Endothelial cell of umbilical vein (primary cell): ENCODE measurements around the gene GTF3C6. TPM values are rescaled to one million over a fixed set of nuclear protein-coding genes. Genes with fewer than 3 reads are reported as not detected.

Experiments
- BruUV-seq: library from RNA; stranded (reverse); fragments of 400-500 nt; replicated peaks from 2 replicates; lab custom pipeline; 2021; lab: Mats Ljungman, UMichigan
- CTCF ChIA-PET: fragments of 300-600, 350-600 bp; sonication (Branson Sonifier 250); formaldehyde crosslinking; loops from one replicate; lab custom pipeline; 2021; ENCODE audit warnings: antibody characterized with exemption, inconsistent platforms; lab: Charles Lee
- POLR2A ChIA-PET: fragments of 300-600, 350-600 bp; sonication (Branson Sonifier 250); formaldehyde crosslinking; loops from one replicate; lab custom pipeline; 2021; ENCODE audit warnings: antibody characterized with exemption, inconsistent platforms; lab: Charles Lee
- DNase-seq: peaks from one replicate; pipeline ENCODE4 v3.0.0-alpha.2; 2011; ENCODE audit warnings: low read depth, low spot score
- FAIRE-seq: peaks from 2 replicates; lab custom pipeline; 2011; peaks lifted over from hg19 to GRCh38; lab: Jason Lieb, UNC
- H2AFZ ChIP-seq: 2 replicates; pipeline ENCODE4 v1.6.0; 2012; ENCODE audit warnings: low read depth, low read length, control low read depth, inconsistent platforms
- H3K27ac ChIP-seq: 2 replicates; pipeline ENCODE4 v1.5.1; 2011; ENCODE audit warnings: low read depth, mild to moderate bottlenecking, control low read depth, low read length, moderate library complexity; ENCODE audit not compliant: insufficient read depth
- H3K27me3 ChIP-seq, 2 experiments: 2 replicates each; pipeline versions ENCODE4 v1.6.0 to v1.6.1; 2011; ENCODE audit warnings: low read length in 2 of 2, mixed read lengths in 1 of 2; ENCODE audit not compliant: control insufficient read depth in 2 of 2, insufficient read depth in 2 of 2
- H3K36me3 ChIP-seq, 2 experiments: 2 replicates in 1 of 2; 3 replicates in 1 of 2; pipeline ENCODE4 v1.5.1; 2011; ENCODE audit warnings: low read length in 2 of 2, mild to moderate bottlenecking in 1 of 2, moderate library complexity in 1 of 2; ENCODE audit not compliant: control insufficient read depth in 2 of 2, insufficient read depth in 2 of 2; ENCODE audit errors: extremely low read depth in 1 of 2
- H3K4me1 ChIP-seq: 3 replicates; pipeline ENCODE4 v1.5.1; 2011; ENCODE audit warnings: mild to moderate bottlenecking, low read length; ENCODE audit not compliant: control insufficient read depth, insufficient read depth; ENCODE audit errors: extremely low read depth
- H3K4me2 ChIP-seq: 2 replicates; pipeline ENCODE4 v1.6.1; 2011; ENCODE audit warnings: low read length, control low read depth, mixed read lengths; ENCODE audit not compliant: insufficient read depth
- H3K4me3 ChIP-seq, 3 experiments: fragments of 200-600 bp in 1 of 3; sonication (generic), shearing (Covaris generic) in 1 of 3; replicated peaks in 1 of 3; 2 replicates each; pipeline ENCODE4 v1.5.1; 2011 to 2016; ENCODE audit warnings: control low read depth in 3 of 3, low read length in 3 of 3, mild to moderate bottlenecking in 2 of 3, inconsistent platforms in 1 of 3, low read depth in 1 of 3, moderate library complexity in 1 of 3; ENCODE audit not compliant: insufficient read depth in 1 of 3
- H3K79me2 ChIP-seq: 2 replicates; pipeline ENCODE4 v1.6.0; 2012; ENCODE audit warnings: low read length, inconsistent platforms; ENCODE audit not compliant: control insufficient read depth, insufficient read depth
- H3K9ac ChIP-seq: replicated peaks from 2 replicates; pipeline ENCODE3; 2011; ENCODE audit warnings: low read length, control low read depth; ENCODE audit not compliant: insufficient read depth; ENCODE audit errors: extremely low read depth
- H3K9me1 ChIP-seq: replicated peaks from 3 replicates; pipeline ENCODE4 v1.6.0; 2011; ENCODE audit warnings: mild to moderate bottlenecking, low read length; ENCODE audit not compliant: control insufficient read depth, insufficient read depth; ENCODE audit errors: extremely low read depth
- H3K9me3 ChIP-seq: replicated peaks from 2 replicates; pipeline ENCODE4 v1.5.1; 2012; ENCODE audit warnings: low read length, inconsistent platforms; ENCODE audit not compliant: control insufficient read depth, insufficient read depth
- H4K20me1 ChIP-seq: replicated peaks from 2 replicates; pipeline ENCODE3; 2011; ENCODE audit warnings: mild to moderate bottlenecking, low read length; ENCODE audit not compliant: control insufficient read depth, insufficient read depth; ENCODE audit errors: extremely low read depth
- EZH2 ChIP-seq: IDR thresholded peaks from 2 replicates; pipeline ENCODE4 v1.6.1; 2012; ENCODE audit warnings: borderline replicate concordance, low read depth, mild to moderate bottlenecking, moderate library complexity, low read length, inconsistent platforms; ENCODE audit not compliant: severe bottlenecking
- JUN ChIP-seq: IDR thresholded peaks from 2 replicates; pipeline ENCODE4 v1.6.1; 2011; ENCODE audit warnings: borderline replicate concordance, low read depth; ENCODE audit not compliant: insufficient read length, insufficient read depth
- MYC ChIP-seq: IDR thresholded peaks from one replicate; pipeline ENCODE4 v1.6.1; 2011; ENCODE audit warnings: mild to moderate bottlenecking, low read depth, low read length
- dilution Hi-C: fragments of 300-500 bp; cut with MboI; formaldehyde crosslinking; loops from one replicate; pipeline ENCODE4 v1.15.0; 2019; ENCODE audit warnings: low sequenced_read_pairs; ENCODE audit not compliant: extremely low pct_ligation_motif_present
- intact Hi-C: fragments of 100-400 bp; cut with micrococcal nuclease; formaldehyde crosslinking; loops from one replicate; pipeline ENCODE4 v1.10.0; 2022
- polyA plus RNA-seq, 4 experiments: library from polyadenylated mRNA; depleted of rRNA in 3 of 4; stranded (reverse) in 3 of 4; unstranded in 1 of 4; fragments of >200 nt; gene quantifications; 2 replicates each; pipeline versions ENCODE4 v1.2.1 to v1.2.3, GENCODE V29; 2011 to 2012; ENCODE audit warnings: missing spikeins in 1 of 4
- total RNA-seq: library from RNA; stranded (reverse); gene quantifications from 2 replicates; pipeline ENCODE4 v1.2.3, GENCODE V29; 2021
- TF ChIP-seq, protein P1 (sequence below): IDR thresholded peaks from 2 replicates; pipeline ENCODE4 v1.6.1; 2011; ENCODE audit not compliant: insufficient read depth, insufficient read length

Gene GTF3C6
- total and polyA plus RNA-seq, 2 donors (not counting 3 experiments of a cell fraction or from before 2014, with no cell fraction given): 12.1 to 88.1 TPM

DNA sequence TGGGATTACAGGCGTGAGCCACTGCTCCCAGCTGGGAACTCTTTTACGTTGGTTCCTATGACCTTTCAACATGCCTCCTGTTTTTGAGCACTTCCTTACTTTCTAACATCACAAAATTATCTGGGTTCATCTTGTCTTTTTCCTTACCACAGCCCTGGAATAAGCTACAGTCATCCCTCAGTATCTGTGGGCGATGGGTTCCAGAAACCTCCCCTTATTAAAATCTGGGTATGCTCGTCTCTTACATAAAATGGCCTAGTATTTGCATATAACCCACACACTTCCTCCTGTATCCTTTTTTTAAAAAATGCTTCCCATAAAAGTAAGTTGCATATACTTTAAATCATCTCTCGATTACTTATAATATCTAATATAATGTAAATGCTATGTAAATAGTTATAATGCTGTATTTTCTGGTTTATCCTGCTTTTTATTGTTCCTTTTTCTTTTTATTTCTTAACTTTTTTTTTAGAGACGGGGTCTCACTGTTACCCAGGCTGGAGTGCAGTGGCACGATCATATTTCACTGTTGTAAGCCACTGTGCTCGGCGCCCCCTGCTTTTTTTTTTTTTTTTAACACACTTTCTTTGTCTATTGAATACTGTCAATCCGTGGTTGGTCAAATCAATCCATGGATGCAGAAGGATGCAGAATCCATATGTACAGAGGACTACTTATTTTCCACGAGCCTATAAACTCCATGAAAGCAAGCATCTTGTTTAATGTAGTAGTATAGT, 32.5 kb downstream of the GTF3C6 start:
- dilution Hi-C loops: no loop called here
- Histone ChIP-seq H3K9ac (no peak overlapping the region), H4K20me1 (no peaks in the 10 kb centered on the region), H2AFZ (no peak overlapping the region), H3K36me3 (peaks cover 0 to 3% of the 10 kb centered on the region in 2 experiments), H3K79me2 (peaks cover 2% of the 10 kb centered on the region), H3K27me3 (no peaks in the 10 kb centered on the region), H3K9me1 (no peaks in the 10 kb centered on the region), H3K9me3 (no peaks in the 10 kb centered on the region), H3K27ac (no peak overlapping the region), H3K4me3 (no peak overlapping the region), H3K4me2 (no peak overlapping the region), H3K4me1 (no peaks in the 10 kb centered on the region)
- POLR2A ChIA-PET: no interaction called here
- DNase-seq (no peak), FAIRE-seq (no peak)
- TF ChIP-seq EZH2 (no peak), JUN (no peak)
- no TSS peak for BruUV-seq
- CTCF ChIA-PET: interaction anchor here (1.2 to 1.7 kb wide), 2 partner anchors 9 to 308 kb away, joined by 3 to 10 read pairs; partner anchors contain the start of gene RPF2
- intact Hi-C loops: loop anchor here (10.0 kb wide), 1 partner anchor 536 kb away; no protein-coding TSS in a partner anchor

DNA sequence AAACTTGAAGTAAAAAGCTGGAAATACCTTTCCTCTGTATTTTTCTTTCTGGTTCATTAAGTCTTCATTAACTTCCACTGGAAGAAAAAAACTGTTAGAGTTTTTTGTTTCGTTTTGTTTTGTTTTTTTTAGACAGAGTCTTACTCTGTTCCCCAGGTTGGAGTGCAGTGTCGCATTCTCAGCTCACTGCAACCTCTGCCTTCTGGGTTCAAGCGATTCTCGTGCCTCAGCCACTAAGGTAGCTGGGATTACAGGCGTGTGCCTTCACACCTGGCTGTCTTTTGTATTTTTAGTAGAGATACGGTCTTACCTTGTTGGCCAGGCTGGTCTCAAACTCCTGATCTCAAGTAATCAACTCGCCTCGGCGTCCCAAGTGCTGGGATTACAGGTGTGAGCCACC, 38.2 kb downstream of the GTF3C6 start:
- no TSS peak for BruUV-seq
- FAIRE-seq (no peak), DNase-seq (no peak)
- H3K36me3 ChIP-seq: peaks cover 6% of the 10 kb centered on the region in 2 experiments
- H3K79me2 ChIP-seq: peaks cover 2% of the 10 kb centered on the region
- H3K4me3 ChIP-seq: no peak overlapping the region
- H3K9ac ChIP-seq: no peak overlapping the region
- intact Hi-C loops: loop anchor here (10.0 kb wide), 1 partner anchor 542 kb away; no protein-coding TSS in a partner anchor
- H2AFZ ChIP-seq: no peak overlapping the region
- TF ChIP-seq JUN (no peak), EZH2 (no peak), MYC (no peak)
- TF ChIP-seq, protein P1, sequence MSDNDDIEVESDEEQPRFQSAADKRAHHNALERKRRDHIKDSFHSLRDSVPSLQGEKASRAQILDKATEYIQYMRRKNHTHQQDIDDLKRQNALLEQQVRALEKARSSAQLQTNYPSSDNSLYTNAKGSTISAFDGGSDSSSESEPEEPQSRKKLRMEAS: no peak
- no peaks in the 10 kb centered on the region for H3K4me1 ChIP-seq
- H4K20me1 ChIP-seq: no peaks in the 10 kb centered on the region
- POLR2A ChIA-PET: no interaction called here
- dilution Hi-C loops: no loop called here
- no peak overlapping the region for H3K27ac ChIP-seq
- CTCF ChIA-PET: interaction anchor here (1.4 kb wide), 1 partner anchor 15 kb away, joined by 4 read pairs; no protein-coding TSS in a partner anchor
- no peaks in the 10 kb centered on the region for H3K9me3 ChIP-seq
- H3K9me1 ChIP-seq: no peaks in the 10 kb centered on the region
- H3K4me2 ChIP-seq: no peak overlapping the region
- no peaks in the 10 kb centered on the region for H3K27me3 ChIP-seq
